ENCODE measurements around the gene TTC3. TPM values are rescaled to one million over a fixed set of nuclear protein-coding genes. Genes with fewer than 3 reads are reported as not detected.

Gene TTC3
- total and polyA plus RNA-seq, 2 of the 13 experiments (the other 11 are each of a cell fraction or from before 2014, with no cell fraction given) = 55.7 to 108 TPM

DNA sequence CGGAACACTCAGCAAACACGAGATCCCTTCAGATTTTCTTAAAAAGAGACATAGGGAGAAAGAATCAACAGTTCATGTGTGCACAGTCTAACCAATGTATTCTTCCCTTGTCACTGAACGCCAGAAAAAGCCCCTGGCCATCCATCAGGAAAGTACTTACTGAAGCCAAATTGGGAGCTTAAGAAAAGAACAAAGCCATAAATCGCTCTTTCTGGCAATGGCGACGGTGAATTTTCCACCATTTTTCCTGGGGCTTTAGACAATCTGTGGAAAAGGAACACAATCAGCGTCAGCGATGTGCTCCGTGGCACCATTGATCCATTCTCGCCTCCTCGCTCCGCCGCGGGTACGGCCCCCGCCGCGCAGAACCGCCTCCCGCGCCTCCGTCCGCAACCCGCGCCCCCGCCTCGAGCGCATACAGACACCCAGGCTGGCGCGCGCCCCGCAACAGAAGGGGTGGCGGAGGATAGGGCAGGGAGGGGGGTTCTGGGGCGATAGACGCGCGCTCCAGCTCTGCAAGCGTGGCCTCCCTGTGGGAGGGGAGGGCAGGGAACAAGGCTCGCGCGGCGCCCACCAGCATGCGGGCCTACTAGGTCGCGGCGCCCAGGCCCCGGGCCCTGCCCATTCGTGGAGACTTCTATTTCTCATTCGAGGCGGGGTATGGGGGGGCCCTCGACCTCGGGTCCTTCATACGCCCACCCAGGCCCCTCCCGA is 623 bp upstream of the TTC3 start (continued):
- TF ChIP-seq, protein P1, sequence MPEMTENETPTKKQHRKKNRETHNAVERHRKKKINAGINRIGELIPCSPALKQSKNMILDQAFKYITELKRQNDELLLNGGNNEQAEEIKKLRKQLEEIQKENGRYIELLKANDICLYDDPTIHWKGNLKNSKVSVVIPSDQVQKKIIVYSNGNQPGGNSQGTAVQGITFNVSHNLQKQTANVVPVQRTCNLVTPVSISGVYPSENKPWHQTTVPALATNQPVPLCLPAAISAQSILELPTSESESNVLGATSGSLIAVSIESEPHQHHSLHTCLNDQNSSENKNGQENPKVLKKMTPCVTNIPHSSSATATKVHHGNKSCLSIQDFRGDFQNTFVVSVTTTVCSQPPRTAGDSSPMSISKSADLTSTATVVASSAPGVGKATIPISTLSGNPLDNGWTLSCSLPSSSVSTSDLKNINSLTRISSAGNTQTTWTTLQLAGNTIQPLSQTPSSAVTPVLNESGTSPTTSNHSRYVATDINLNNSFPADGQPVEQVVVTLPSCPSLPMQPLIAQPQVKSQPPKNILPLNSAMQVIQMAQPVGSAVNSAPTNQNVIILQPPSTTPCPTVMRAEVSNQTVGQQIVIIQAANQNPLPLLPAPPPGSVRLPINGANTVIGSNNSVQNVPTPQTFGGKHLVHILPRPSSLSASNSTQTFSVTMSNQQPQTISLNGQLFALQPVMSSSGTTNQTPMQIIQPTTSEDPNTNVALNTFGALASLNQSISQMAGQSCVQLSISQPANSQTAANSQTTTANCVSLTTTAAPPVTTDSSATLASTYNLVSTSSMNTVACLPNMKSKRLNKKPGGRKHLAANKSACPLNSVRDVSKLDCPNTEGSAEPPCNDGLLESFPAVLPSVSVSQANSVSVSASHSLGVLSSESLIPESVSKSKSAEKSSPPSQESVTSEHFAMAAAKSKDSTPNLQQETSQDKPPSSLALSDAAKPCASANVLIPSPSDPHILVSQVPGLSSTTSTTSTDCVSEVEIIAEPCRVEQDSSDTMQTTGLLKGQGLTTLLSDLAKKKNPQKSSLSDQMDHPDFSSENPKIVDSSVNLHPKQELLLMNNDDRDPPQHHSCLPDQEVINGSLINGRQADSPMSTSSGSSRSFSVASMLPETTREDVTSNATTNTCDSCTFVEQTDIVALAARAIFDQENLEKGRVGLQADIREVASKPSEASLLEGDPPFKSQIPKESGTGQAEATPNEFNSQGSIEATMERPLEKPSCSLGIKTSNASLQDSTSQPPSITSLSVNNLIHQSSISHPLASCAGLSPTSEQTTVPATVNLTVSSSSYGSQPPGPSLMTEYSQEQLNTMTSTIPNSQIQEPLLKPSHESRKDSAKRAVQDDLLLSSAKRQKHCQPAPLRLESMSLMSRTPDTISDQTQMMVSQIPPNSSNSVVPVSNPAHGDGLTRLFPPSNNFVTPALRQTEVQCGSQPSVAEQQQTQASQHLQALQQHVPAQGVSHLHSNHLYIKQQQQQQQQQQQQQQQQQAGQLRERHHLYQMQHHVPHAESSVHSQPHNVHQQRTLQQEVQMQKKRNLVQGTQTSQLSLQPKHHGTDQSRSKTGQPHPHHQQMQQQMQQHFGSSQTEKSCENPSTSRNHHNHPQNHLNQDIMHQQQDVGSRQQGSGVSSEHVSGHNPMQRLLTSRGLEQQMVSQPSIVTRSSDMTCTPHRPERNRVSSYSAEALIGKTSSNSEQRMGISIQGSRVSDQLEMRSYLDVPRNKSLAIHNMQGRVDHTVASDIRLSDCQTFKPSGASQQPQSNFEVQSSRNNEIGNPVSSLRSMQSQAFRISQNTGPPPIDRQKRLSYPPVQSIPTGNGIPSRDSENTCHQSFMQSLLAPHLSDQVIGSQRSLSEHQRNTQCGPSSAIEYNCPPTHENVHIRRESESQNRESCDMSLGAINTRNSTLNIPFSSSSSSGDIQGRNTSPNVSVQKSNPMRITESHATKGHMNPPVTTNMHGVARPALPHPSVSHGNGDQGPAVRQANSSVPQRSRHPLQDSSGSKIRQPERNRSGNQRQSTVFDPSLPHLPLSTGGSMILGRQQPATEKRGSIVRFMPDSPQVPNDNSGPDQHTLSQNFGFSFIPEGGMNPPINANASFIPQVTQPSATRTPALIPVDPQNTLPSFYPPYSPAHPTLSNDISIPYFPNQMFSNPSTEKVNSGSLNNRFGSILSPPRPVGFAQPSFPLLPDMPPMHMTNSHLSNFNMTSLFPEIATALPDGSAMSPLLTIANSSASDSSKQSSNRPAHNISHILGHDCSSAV (CRISPR knock-in tag; IDR thresholded peaks at IDR 0.05; ENCODE audit: borderline replicate concordance) = no peak
- TF ChIP-seq SALL1 (CRISPR knock-in tag; IDR thresholded peaks at IDR 0.05) (0 out of 2 replicates have a peak, but pooled peaks have one; percentile 52), ZNF235 (CRISPR knock-in tag; IDR thresholded peaks at IDR 0.05; ENCODE audit: borderline replicate concordance) (peak; percentile 69), GATAD2A (CRISPR knock-in tag; IDR thresholded peaks at IDR 0.05) (peak; percentile 23; the same call in 1 of the 2 replicates), SRSF9 (IDR thresholded peaks at IDR 0.05; ENCODE audit: borderline replicate concordance, insufficient read depth, low read depth, low read length, poor library complexity, severe bottlenecking) (no peak), ZNF557 (CRISPR knock-in tag; IDR thresholded peaks at IDR 0.05) (0 out of 2 replicates have a peak, but pooled peaks have one; percentile 42), NPAS2 (CRISPR knock-in tag; IDR thresholded peaks at IDR 0.05; ENCODE audit: borderline replicate concordance) (no peak), PRMT3 (CRISPR knock-in tag; IDR thresholded peaks at IDR 0.05; ENCODE audit: borderline replicate concordance, low read depth) (no peak), KLF16 (CRISPR knock-in tag; IDR thresholded peaks at IDR 0.05) (peak in 1 of 2 experiments; percentile 59; a peak in 1 of 4 replicates), ZNF224 (CRISPR knock-in tag; IDR thresholded peaks at IDR 0.05) (peak; percentile 85; the same call in 1 of the 2 replicates), KDM5B (CRISPR knock-in tag; IDR thresholded peaks at IDR 0.05; ENCODE audit: borderline replicate concordance) (peak; percentile 83; the same call in 1 of the 2 replicates)
- TF ChIP-seq, protein P2, sequence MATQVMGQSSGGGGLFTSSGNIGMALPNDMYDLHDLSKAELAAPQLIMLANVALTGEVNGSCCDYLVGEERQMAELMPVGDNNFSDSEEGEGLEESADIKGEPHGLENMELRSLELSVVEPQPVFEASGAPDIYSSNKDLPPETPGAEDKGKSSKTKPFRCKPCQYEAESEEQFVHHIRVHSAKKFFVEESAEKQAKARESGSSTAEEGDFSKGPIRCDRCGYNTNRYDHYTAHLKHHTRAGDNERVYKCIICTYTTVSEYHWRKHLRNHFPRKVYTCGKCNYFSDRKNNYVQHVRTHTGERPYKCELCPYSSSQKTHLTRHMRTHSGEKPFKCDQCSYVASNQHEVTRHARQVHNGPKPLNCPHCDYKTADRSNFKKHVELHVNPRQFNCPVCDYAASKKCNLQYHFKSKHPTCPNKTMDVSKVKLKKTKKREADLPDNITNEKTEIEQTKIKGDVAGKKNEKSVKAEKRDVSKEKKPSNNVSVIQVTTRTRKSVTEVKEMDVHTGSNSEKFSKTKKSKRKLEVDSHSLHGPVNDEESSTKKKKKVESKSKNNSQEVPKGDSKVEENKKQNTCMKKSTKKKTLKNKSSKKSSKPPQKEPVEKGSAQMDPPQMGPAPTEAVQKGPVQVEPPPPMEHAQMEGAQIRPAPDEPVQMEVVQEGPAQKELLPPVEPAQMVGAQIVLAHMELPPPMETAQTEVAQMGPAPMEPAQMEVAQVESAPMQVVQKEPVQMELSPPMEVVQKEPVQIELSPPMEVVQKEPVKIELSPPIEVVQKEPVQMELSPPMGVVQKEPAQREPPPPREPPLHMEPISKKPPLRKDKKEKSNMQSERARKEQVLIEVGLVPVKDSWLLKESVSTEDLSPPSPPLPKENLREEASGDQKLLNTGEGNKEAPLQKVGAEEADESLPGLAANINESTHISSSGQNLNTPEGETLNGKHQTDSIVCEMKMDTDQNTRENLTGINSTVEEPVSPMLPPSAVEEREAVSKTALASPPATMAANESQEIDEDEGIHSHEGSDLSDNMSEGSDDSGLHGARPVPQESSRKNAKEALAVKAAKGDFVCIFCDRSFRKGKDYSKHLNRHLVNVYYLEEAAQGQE (IDR thresholded peaks at IDR 0.05; ENCODE audit: borderline replicate concordance in 1 of 2, low read depth in 1 of 2, low read length in 2 of 2) = peak in 1 of 2 experiments; percentile 23; a peak in 1 of 4 replicates
- TF ChIP-seq, protein P3, sequence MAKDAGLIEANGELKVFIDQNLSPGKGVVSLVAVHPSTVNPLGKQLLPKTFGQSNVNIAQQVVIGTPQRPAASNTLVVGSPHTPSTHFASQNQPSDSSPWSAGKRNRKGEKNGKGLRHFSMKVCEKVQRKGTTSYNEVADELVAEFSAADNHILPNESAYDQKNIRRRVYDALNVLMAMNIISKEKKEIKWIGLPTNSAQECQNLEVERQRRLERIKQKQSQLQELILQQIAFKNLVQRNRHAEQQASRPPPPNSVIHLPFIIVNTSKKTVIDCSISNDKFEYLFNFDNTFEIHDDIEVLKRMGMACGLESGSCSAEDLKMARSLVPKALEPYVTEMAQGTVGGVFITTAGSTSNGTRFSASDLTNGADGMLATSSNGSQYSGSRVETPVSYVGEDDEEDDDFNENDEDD (CRISPR knock-in tag; IDR thresholded peaks at IDR 0.05; ENCODE audit: borderline replicate concordance) = peak; percentile 28; the same call in 1 of the 2 replicates

Data from HepG2 (cell line).